ENCODE results near the gene IFIT2.
"Not testable (repeated sequence)": the region's sequence is repeated elsewhere in the genome, so short reads cannot be mapped to it uniquely, and the experiment has no call there.

The IFIT2 gene

GRCh38 chr10:89308736-89309135 lies 6.9 kb downstream of the IFIT2 start:
- DNase-seq: no peak

GRCh38 chr10:89309156-89310055 lies 7.6 kb downstream of the IFIT2 start:
- no peak for DNase-seq

- DNase-seq: no peak
Observed at GRCh38 chr10:89310056-89310893, 8.4 kb downstream of the IFIT2 start.

GRCh38 chr10:89312973-89313372 lies 11.1 kb downstream of the IFIT2 start:
- no peak for DNase-seq

- no peak for DNase-seq
Observed at GRCh38 chr10:89314676-89315075, 12.8 kb downstream of the IFIT2 start.

GRCh38 chr10:89318047-89318446 lies 16.2 kb downstream of the IFIT2 start:
- not testable (repeated sequence) for DNase-seq

- DNase-seq: not testable (repeated sequence)
Observed at GRCh38 chr10:89325081-89325480, 23.2 kb downstream of the IFIT2 start.

- not testable (repeated sequence) for DNase-seq
Observed at GRCh38 chr10:89325856-89326255, 24.0 kb downstream of the IFIT2 start.

- peak; percentile 34 for DNase-seq
Observed at GRCh38 chr10:89327803-89328441, 26.1 kb downstream of the IFIT2 start, which contains the start of gene IFIT3. TSS of gene IFIT3 (plus strand) at chr10:89327997. CDS start at chr10:89328074, 77 bp downstream.

- DNase-seq: no peak
Observed at GRCh38 chr10:89329151-89329550, 27.3 kb downstream of the IFIT2 start.

GRCh38 chr10:89330014-89330413 lies 28.2 kb downstream of the IFIT2 start:
- DNase-seq: not testable (repeated sequence)

GRCh38 chr10:89330537-89331212 lies 28.8 kb downstream of the IFIT2 start:
- no peak for DNase-seq

- not testable (repeated sequence) for DNase-seq
Observed at GRCh38 chr10:89331487-89332122, 29.8 kb downstream of the IFIT2 start.

GRCh38 chr10:89332123-89332633 lies 30.3 kb downstream of the IFIT2 start:
- DNase-seq: no peak

GRCh38 chr10:89335226-89335625 lies 33.4 kb downstream of the IFIT2 start:
- no peak for DNase-seq

GRCh38 chr10:89336241-89336640 lies 34.4 kb downstream of the IFIT2 start:
- no peak for DNase-seq

GRCh38 chr10:89337484-89337883 lies 35.6 kb downstream of the IFIT2 start:
- DNase-seq: no peak

- DNase-seq: no peak
Observed at GRCh38 chr10:89338713-89339112, 36.9 kb downstream of the IFIT2 start.

GRCh38 chr10:89339875-89340274 lies 38.0 kb downstream of the IFIT2 start:
- no peak for DNase-seq

- no peak for DNase-seq
Observed at GRCh38 chr10:89341649-89342048, 39.8 kb downstream of the IFIT2 start.

- DNase-seq: no peak
Observed at GRCh38 chr10:89342206-89342958, 40.5 kb downstream of the IFIT2 start.
